Kidney (tissue), 14 donors: ENCODE measurements around the gene CNOT6. TPM values are rescaled to one million over a fixed set of nuclear protein-coding genes. Genes with fewer than 3 reads are reported as not detected.
A peak's percentile ranks its signal among the peaks of the same experiment; 100 is the strongest.
"Not testable (repeated sequence)": the region's sequence is repeated elsewhere in the genome, so short reads cannot be mapped to it uniquely, and the experiment has no call there.

ENCODE experiments used
- DNase-seq, 5 donors: peaks; one replicate each; pipeline ENCODE4 v3.0.0-alpha.2; 2013 to 2020
- FAIRE-seq: peaks from 2 replicates; lab custom pipeline; 2012; peaks lifted over from hg19 to GRCh38; lab: Jason Lieb, UNC
- H3K27ac ChIP-seq, 2 donors: one replicate each; pipeline ENCODE4 v1.7.0; 2013; ENCODE audit warnings: low read depth in 2 of 2, low read length in 2 of 2, inconsistent platforms in 1 of 2
- H3K27me3 ChIP-seq: one replicate; pipeline ENCODE4 v1.7.1; 2013; ENCODE audit warnings: low read length, inconsistent platforms; ENCODE audit not compliant: control insufficient read depth, insufficient read depth
- H3K36me3 ChIP-seq, 3 donors: one replicate each; pipeline versions ENCODE4 v1.7.0 to v1.7.1; 2013; ENCODE audit warnings: low read length in 3 of 3, control low read depth in 1 of 3, inconsistent platforms in 1 of 3; ENCODE audit not compliant: insufficient read depth in 3 of 3, control insufficient read depth in 2 of 3
- H3K4me1 ChIP-seq, 3 donors: one replicate each; pipeline versions ENCODE4 v1.7.0 to v1.7.1; 2013; ENCODE audit warnings: low read length in 3 of 3, inconsistent platforms in 1 of 3, low read depth in 1 of 3; ENCODE audit not compliant: control insufficient read depth in 2 of 3, insufficient read depth in 2 of 3
- H3K4me3 ChIP-seq, 3 donors: one replicate each; pipeline versions ENCODE4 v1.7.0 to v1.8.1; 2013; ENCODE audit warnings: low read length in 3 of 3, control low read depth in 1 of 3, inconsistent platforms in 1 of 3
- H3K9ac ChIP-seq, 3 donors: one replicate each; pipeline versions ENCODE4 v1.7.0 to v1.7.1; 2013; ENCODE audit warnings: low read length in 3 of 3, control low read depth in 1 of 3, inconsistent platforms in 1 of 3
- H3K9me3 ChIP-seq, 3 donors: one replicate each; pipeline versions ENCODE4 v1.7.0 to v1.7.1; 2013; ENCODE audit warnings: low read length in 3 of 3, control low read depth in 1 of 3, inconsistent platforms in 1 of 3; ENCODE audit not compliant: control insufficient read depth in 2 of 3, insufficient read depth in 1 of 3
- intact Hi-C: fragments of 100-400 bp; cut with DNase I; formaldehyde crosslinking; loops from one replicate; pipeline ENCODE4 v1.11.1; 2022
- polyA plus RNA-seq: library from polyadenylated mRNA; stranded (reverse); fragments of 350-450 nt; fragmentation: Illumina TruSeq; extraction: RNeasy Lipid Tissue Mini Kit (QIAGEN cat#74804); gene quantifications from one replicate; pipeline ENCODE4 v1.2.3, GENCODE V29; 2014; ENCODE audit warnings: low read depth, low replicate concordance; ENCODE audit not compliant: insufficient read depth
- total RNA-seq: library from RNA; stranded (reverse); fragmentation: NEBNext Ultra II Directional; extraction: Animal tissue kit (Norgen Biotek cat#: 25700); gene quantifications from one replicate; pipeline ENCODE4 v1.2.1, GENCODE V29; 2021
- TF ChIP-seq, protein P1 (sequence below): IDR thresholded peaks from 3 replicates; pipeline ENCODE4 v1.5.1; 2012; ENCODE audit warnings: mild to moderate bottlenecking, moderate library complexity, borderline replicate concordance; ENCODE audit not compliant: insufficient read depth; ENCODE audit errors: extremely low read depth
- donor health status: control.
- donor health status: control.
- donor health status: control.
- donor health status: control.
- donor health status: control.
- donor health status: DM: yes; HTN: yes; CAD: no.
- donor health status: Normal renal cell carcinoma (clear cell type).

Gene CNOT6
- total and polyA plus RNA-seq, 2 donors from 2014 or later = 5.9 to 25.7 TPM

DNA sequence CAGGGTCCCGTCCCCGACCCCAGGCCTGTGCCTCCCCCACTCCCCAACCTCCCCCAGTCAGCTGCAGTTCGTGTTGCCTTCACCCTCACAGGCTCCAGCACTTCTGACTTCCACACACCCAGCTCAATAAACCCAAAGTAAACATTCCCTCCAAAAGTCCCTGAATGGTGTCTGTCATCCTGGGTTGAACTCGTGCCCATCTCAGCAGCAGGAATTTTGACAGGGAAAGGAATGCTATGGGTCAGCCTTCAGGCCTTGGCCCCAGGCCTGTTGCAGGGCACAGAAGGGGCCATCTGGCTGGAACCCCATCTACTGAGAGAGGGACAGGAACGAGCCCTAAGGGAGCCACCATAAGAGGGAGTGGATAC, 29.6 kb upstream of the CNOT6 start:
- no peak overlapping the region for H3K4me3 ChIP-seq
- H3K27me3 ChIP-seq = no peaks in the 10 kb centered on the region
- TF ChIP-seq, protein P1, sequence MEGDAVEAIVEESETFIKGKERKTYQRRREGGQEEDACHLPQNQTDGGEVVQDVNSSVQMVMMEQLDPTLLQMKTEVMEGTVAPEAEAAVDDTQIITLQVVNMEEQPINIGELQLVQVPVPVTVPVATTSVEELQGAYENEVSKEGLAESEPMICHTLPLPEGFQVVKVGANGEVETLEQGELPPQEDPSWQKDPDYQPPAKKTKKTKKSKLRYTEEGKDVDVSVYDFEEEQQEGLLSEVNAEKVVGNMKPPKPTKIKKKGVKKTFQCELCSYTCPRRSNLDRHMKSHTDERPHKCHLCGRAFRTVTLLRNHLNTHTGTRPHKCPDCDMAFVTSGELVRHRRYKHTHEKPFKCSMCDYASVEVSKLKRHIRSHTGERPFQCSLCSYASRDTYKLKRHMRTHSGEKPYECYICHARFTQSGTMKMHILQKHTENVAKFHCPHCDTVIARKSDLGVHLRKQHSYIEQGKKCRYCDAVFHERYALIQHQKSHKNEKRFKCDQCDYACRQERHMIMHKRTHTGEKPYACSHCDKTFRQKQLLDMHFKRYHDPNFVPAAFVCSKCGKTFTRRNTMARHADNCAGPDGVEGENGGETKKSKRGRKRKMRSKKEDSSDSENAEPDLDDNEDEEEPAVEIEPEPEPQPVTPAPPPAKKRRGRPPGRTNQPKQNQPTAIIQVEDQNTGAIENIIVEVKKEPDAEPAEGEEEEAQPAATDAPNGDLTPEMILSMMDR = no peak
- no peaks in the 10 kb centered on the region for H3K4me1 ChIP-seq
- H3K36me3 ChIP-seq = no peaks in the 10 kb centered on the region
- no peak overlapping the region for H3K9ac ChIP-seq
- DNase-seq (no peak), FAIRE-seq (no peak)
- H3K27ac ChIP-seq = no peak overlapping the region
- intact Hi-C loops = loop anchor here (10.0 kb wide), 1 partner anchor 170 kb away; the partner anchor contains the start of gene MAPK9
- H3K9me3 ChIP-seq = no peaks in the 10 kb centered on the region

DNA sequence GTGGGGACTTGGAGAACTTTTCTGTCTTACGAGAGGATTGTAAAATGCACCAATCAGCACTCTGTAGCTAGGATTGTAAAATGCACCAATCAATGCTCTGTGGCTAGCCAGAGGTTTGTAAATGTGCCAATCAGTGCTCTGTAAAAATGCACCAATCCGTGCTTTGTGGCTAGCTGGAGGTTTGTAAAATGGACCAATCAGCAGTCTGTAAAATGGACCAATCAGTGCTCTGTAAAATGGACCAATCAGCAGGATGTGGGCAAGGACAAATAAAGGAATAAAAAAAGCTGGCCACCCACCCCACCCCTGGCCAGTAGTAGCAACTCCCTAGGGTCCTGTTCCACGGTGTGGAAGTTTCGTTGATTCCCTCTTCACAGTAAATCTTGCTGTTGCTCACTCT, 29.1 kb upstream of the CNOT6 start:
- not testable (repeated sequence) for H3K9ac ChIP-seq, H3K27ac ChIP-seq, H3K27me3 ChIP-seq, H3K4me3 ChIP-seq, H3K9me3 ChIP-seq, DNase-seq, FAIRE-seq, H3K36me3 ChIP-seq, H3K4me1 ChIP-seq
- intact Hi-C loops = loop anchor here (10.0 kb wide), 1 partner anchor 170 kb away; the partner anchor contains the start of gene MAPK9

DNA sequence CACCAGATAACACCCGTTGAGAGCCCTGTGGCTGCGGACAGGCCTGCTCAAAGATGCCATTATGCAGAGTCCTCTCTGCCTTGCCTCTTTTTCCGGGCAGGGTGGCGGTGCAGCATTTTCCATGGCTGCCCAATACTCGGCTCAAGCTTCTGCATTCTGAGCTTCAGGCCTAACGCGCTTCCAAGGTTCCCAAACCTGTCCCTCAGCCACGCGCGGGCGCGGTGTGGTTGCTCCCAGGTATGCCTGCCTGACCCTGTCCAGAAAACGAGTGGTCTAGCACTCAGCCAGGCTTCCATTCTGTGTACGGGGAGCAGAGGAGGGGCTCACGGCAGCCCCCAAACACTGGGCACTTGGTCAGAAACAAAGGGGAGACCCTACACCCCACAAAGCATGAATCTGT, 27.9 kb upstream of the CNOT6 start:
- DNase-seq (no peak), FAIRE-seq (no peak)
- Histone ChIP-seq H3K9ac (no peak overlapping the region), H3K27ac (no peak overlapping the region), H3K4me1 (no peaks in the 10 kb centered on the region), H3K36me3 (no peaks in the 10 kb centered on the region), H3K4me3 (no peak overlapping the region), H3K9me3 (no peaks in the 10 kb centered on the region), H3K27me3 (no peaks in the 10 kb centered on the region)
- intact Hi-C loops = loop anchor here (10.0 kb wide), 1 partner anchor 172 kb away; the partner anchor contains the start of gene MAPK9
- TF ChIP-seq, protein P1 = no peak

DNA sequence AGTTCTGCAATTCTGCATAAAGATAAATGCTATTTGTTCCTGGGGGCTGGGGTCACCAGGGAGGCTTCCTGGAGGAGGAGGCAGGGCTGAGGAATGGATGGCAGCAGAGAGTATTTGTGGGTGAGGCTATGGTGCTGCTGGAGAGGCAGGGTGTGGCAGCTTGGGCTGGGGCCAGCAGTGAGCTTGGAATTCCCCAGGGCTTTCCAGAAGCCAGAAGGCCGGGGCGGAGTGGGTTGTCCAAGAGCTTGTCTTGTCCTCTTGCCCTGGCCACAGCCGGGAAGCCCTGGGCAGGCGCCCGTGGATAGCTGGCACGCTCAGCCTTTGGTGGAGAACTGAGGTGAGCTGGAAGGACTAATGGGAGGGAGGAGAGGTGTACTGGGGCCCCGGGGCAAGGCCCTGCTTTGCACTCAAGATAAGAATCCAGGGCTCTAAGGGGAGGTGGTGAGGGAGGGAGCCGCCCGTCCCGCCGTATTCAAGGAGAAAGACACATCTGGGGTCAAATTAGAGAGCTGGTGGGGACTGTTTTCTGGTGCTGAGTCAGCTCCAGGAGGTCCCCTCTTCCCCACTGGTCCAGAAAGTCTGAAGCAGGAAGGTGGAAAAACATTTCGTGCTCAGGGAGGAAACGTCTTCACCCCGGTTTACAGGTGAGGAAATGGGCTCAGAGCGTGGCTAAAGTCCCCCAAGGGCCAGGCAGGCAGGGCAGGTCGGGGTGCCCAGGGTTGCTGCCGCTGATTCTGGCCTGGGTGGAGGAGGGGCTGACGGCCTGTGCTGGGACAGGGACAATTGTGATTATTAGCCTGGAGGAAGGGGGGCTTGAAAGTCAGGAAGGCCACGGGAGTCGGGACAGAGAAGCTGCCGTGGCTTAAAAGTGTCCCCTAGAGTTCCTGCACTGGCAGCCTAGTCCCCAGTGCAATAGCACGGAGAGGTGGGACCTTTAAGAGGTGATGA, 26.9 kb upstream of the CNOT6 start:
- Histone ChIP-seq H3K9ac (no peak overlapping the region), H3K27me3 (no peaks in the 10 kb centered on the region), H3K9me3 (no peaks in the 10 kb centered on the region), H3K4me1 (no peaks in the 10 kb centered on the region), H3K36me3 (no peaks in the 10 kb centered on the region), H3K27ac (no peak overlapping the region), H3K4me3 (no peak overlapping the region)
- TF ChIP-seq, protein P1 = no peak
- peak in 1 of 5 donors; percentile 88 for DNase-seq
- intact Hi-C loops = loop anchor here (10.0 kb wide), 1 partner anchor 173 kb away; the partner anchor contains the start of gene MAPK9
- FAIRE-seq = no peak
